Tibial artery (tissue), 4 donors: ENCODE measurements around the gene SMARCA4.

ENCODE experiments used
- DNase-seq, 2 donors: peaks; one replicate each; pipeline ENCODE4 v3.0.0-alpha.2; 2019
- H3K27ac ChIP-seq, 2 donors: fragments of 200-600 bp; sonication (generic) in 1 of 2; 1 replicate in 1 of 2; 2 replicates in 1 of 2; pipeline ENCODE4 v1.5.1; 2018 to 2019; ENCODE audit warnings: mild to moderate bottlenecking in 1 of 2
- H3K27me3 ChIP-seq, 2 donors: fragments of 200-600 bp; sonication (generic) in 1 of 2; one replicate each; pipeline versions ENCODE4 v1.5.1 to v1.6.0; 2016 to 2019
- H3K36me3 ChIP-seq, 3 donors: fragments of 200-600 bp; sonication (generic) in 2 of 3; one replicate each; pipeline ENCODE4 v1.5.1; 2016 to 2019; ENCODE audit warnings: mild to moderate bottlenecking in 2 of 3
- H3K4me1 ChIP-seq, 4 donors: fragments of 200-600 bp; sonication (generic) in 2 of 4; 1 replicate in 3 of 4; 2 replicates in 1 of 4; pipeline ENCODE4 v1.5.1; 2016 to 2019
- H3K4me3 ChIP-seq, 2 donors: fragments of 200-600 bp; sonication (generic) in 1 of 2; 1 replicate in 1 of 2; 2 replicates in 1 of 2; pipeline ENCODE4 v1.5.1; 2018 to 2019; ENCODE audit warnings: mild to moderate bottlenecking in 2 of 2
- H3K9me3 ChIP-seq, 3 donors: fragments of 200-600 bp; sonication (generic) in 1 of 3; one replicate each; pipeline ENCODE4 v1.5.1; 2016 to 2019
- CTCF ChIP-seq, 2 experiments: fragments of 200-600 bp in 1 of 2; fragments of 450-650 bp in 1 of 2; IDR thresholded peaks; one replicate each; pipeline ENCODE4 v1.5.1; 2017 to 2019; ENCODE audit warnings: antibody characterized with exemption in 2 of 2, mild to moderate bottlenecking in 1 of 2, moderate library complexity in 1 of 2
- intact Hi-C: fragments of 100-400 bp; cut with DNase I; formaldehyde crosslinking; loops from one replicate; pipeline ENCODE4 v1.15.0; 2023; ENCODE audit warnings: low total_unique reads

The SMARCA4 gene

DNA sequence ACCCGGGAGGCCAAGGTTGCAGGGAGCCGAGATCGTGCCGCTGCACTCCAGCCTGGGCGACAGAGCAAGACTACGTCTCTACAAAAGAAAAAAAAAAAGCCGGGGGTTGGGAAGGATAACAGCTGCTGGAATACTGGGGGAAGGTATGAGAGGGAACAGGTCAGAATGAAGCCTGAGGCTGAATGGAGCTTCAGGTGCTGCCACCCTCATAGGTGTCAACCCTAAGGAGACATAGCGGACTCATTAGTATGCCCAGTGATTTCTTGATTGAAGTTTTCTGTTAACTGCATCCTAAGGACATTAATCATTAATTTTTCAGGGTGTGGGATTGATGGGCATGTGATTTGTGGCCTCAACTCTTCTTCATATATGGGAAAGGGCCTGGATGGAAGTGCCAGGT is 6.0 kb downstream of the SMARCA4 start:
- no peaks in the 10 kb centered on the region for H3K36me3 ChIP-seq
- no peak overlapping the region for H3K4me3 ChIP-seq
- H3K27me3 ChIP-seq: no peaks in the 10 kb centered on the region
- no peaks in the 10 kb centered on the region for H3K9me3 ChIP-seq
- intact Hi-C loops: no loop called here
- TF ChIP-seq CTCF (IDR thresholded peaks at IDR 0.05): no peak
- H3K4me1 ChIP-seq: peaks cover 0 to 24% (median 14%) of the 10 kb centered on the region in 4 donors
- no peak for DNase-seq
- H3K27ac ChIP-seq: no peak overlapping the region

- TF ChIP-seq CTCF (IDR thresholded peaks at IDR 0.05): no peak
- Histone ChIP-seq H3K27me3 (no peaks in the 10 kb centered on the region), H3K4me1 (peaks cover 0 to 12% (median 2%) of the 10 kb centered on the region in 4 donors), H3K9me3 (no peaks in the 10 kb centered on the region), H3K36me3 (no peaks in the 10 kb centered on the region), H3K4me3 (no peak overlapping the region), H3K27ac (no peak overlapping the region)
- intact Hi-C loops: no loop called here
- no peak for DNase-seq
These were observed 7.8 kb downstream of the SMARCA4 start for GRCh38 chr19:10968527-10969135.

- Histone ChIP-seq H3K4me1 (peaks cover 0 to 17% (median 13%) of the 10 kb centered on the region in 4 donors), H3K27me3 (no peaks in the 10 kb centered on the region), H3K27ac (no peak overlapping the region), H3K9me3 (no peaks in the 10 kb centered on the region), H3K4me3 (no peak overlapping the region), H3K36me3 (no peaks in the 10 kb centered on the region)
- TF ChIP-seq CTCF (IDR thresholded peaks at IDR 0.05): no peak
- intact Hi-C loops: no loop called here
- no peak for DNase-seq
These were observed 10.4 kb downstream of the SMARCA4 start for GRCh38 chr19:10971107-10971726.

- Histone ChIP-seq H3K27me3 (no peaks in the 10 kb centered on the region), H3K9me3 (no peaks in the 10 kb centered on the region), H3K4me3 (peak overlapping the region; percentile 17 to 23), H3K27ac (peak overlapping the region; percentile 78 to 81), H3K36me3 (no peaks in the 10 kb centered on the region), H3K4me1 (peaks cover 0 to 33% (median 19%) of the 10 kb centered on the region in 4 donors)
- no peak for TF ChIP-seq CTCF (IDR thresholded peaks at IDR 0.05)
- peak; percentile 52 to 78 for DNase-seq
- intact Hi-C loops: no loop called here
These were observed 14.7 kb downstream of the SMARCA4 start for GRCh38 chr19:10975374-10976130.

- Histone ChIP-seq H3K27me3 (no peaks in the 10 kb centered on the region), H3K36me3 (peaks cover 0 to 3% (median 0%) of the 10 kb centered on the region in 3 donors), H3K27ac (peak overlapping the region; percentile 78 to 81), H3K4me1 (peaks cover 0 to 39% (median 19%) of the 10 kb centered on the region in 4 donors), H3K4me3 (peak overlapping the region; percentile 17 to 23), H3K9me3 (no peaks in the 10 kb centered on the region)
- intact Hi-C loops: no loop called here
- no peak for DNase-seq
- TF ChIP-seq CTCF (IDR thresholded peaks at IDR 0.05): no peak
These were observed 15.5 kb downstream of the SMARCA4 start for GRCh38 chr19:10976131-10976892.
